ENCODE results near the gene NXPH4. TPM values are rescaled to one million over a fixed set of nuclear protein-coding genes. Genes with fewer than 3 reads are reported as not detected.

NXPH4 gene
- 0.91 TPM for polyA plus RNA-seq
- long read RNA-seq, donor 1 = 0 reads
- long read RNA-seq, donor 2 = 0 reads
- long read RNA-seq, donor 3 = 0 reads
- long read RNA-seq, donor 4 = 0 reads
- long read RNA-seq, donor 5 = 0 reads
- long read RNA-seq, donor 6 = 0 reads
- long read RNA-seq, donor 7 = 0 reads
- long read RNA-seq, donor 8 = 0 reads
- long read RNA-seq, donor 9 = 0 reads
- long read RNA-seq, donor 10 = 0 reads
- long read RNA-seq, donor 11 = 0 reads

DNA sequence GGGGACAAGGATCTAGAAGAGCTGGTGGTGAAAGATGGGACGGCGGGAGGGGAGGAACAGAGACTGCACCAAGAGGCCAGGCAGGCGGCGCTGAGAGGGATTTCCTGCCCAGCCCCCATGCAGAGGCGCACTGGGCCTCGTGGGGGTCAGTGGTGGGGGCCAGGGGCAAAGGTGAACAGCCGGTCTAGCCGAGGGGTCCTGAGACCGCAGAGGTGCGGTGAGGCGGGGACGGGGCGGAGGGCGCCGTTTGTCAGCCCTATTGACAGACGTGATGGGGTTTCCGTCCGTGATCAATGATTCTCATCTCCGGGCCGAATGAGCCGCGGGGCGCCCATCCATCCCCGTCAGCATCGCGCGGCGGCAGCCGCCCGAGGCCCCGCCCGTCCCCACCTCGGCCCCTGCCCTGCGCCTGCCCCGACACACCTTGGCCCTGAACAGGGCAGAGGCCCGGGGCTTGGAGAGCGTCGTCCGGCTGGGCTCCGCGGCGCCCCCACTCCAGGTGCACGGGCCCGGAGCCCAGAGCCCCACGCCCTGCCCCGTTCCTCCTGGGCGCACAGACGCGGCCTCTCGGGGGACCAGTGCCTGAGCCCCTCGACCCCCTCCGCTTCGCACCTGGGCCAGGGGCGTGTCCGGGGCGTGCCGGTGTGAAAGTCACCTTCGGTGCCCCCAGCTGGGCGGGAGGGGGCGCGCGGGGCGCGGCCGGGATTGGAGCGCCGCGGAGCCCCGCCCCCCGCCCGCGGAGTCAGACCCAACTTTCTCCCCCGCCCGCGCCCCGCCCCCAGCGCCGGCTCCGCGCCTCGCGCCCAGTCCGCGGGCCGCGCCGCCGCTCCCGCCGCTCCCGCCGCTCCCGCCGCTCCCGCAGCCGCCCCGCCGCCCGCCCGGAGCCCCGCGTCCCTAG lies at the start of gene NXPH4:
TSS of gene NXPH4 (plus strand) at position 781 of the 898 bp plus-strand sequence. CDS start 176 bp downstream, outside the sequence.
- peaks cover 70% of the 10 kb centered on the region for H3K27me3 ChIP-seq (ENCODE audit: control insufficient read depth, insufficient read depth, low read length)
- no peak within 1 kb of the TSS for H3K27ac ChIP-seq (ENCODE audit: low read length)
- H3K36me3 ChIP-seq (ENCODE audit: control insufficient read depth, insufficient read depth, low read length) = peaks cover 16% of the 10 kb centered on the region
- DNase-seq = peak in 1 of 2 donors; percentile 32
- peaks cover 4% of the 10 kb centered on the region for H3K9me3 ChIP-seq (ENCODE audit: control insufficient read depth, low read depth, low read length)
- H3K4me1 ChIP-seq (ENCODE audit: control insufficient read depth, insufficient read depth, low read length) = peaks cover 18% of the 10 kb centered on the region
- peak within 1 kb of the TSS; percentile 11 for H3K4me3 ChIP-seq (ENCODE audit: low read length)
- no CpG with 5 or more reads among the region's 102 CpGs for WGBS (ENCODE audit: insufficient coverage, low lambda C conversion rate)

GRCh38 chr12:57166971-57167371 lies 49.6 kb upstream of the NXPH4 start:
- Histone ChIP-seq H3K4me1 (ENCODE audit: control insufficient read depth, insufficient read depth, low read length) (no peaks in the 10 kb centered on the region), H3K9me3 (ENCODE audit: control insufficient read depth, low read depth, low read length) (no peaks in the 10 kb centered on the region), H3K27ac (ENCODE audit: low read length) (no peak overlapping the region), H3K36me3 (ENCODE audit: control insufficient read depth, insufficient read depth, low read length) (peaks cover 84% of the 10 kb centered on the region), H3K4me3 (ENCODE audit: low read length) (no peak overlapping the region), H3K27me3 (ENCODE audit: control insufficient read depth, insufficient read depth, low read length) (no peaks in the 10 kb centered on the region)
- no peak for DNase-seq
- no CpG with 5 or more reads among the region's 10 CpGs for WGBS (ENCODE audit: insufficient coverage, low lambda C conversion rate)

DNA sequence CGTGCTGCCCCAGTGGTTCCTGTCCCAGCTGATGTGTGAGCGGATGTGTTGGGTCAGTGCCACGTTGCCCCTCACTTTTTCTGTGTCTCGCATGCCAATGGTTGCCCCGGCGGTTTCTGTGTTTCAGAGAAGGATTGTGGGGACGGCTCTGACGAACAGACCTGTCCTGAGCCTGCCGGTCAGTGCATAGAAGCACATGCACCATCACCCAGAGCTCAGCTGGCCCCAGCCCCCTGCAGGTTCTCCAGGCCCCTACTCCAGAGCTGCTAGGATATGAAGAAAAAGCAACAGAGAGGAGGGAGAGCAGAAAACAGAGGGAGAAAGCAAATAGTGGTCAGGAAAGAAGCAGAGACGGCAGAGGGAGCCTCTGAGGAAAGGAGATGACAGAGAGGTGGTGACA lies 48.5 kb upstream of the NXPH4 start:
- Histone ChIP-seq H3K36me3 (ENCODE audit: control insufficient read depth, insufficient read depth, low read length) (peaks cover 78% of the 10 kb centered on the region), H3K27ac (ENCODE audit: low read length) (no peak overlapping the region), H3K4me3 (ENCODE audit: low read length) (no peak overlapping the region), H3K4me1 (ENCODE audit: control insufficient read depth, insufficient read depth, low read length) (no peaks in the 10 kb centered on the region), H3K27me3 (ENCODE audit: control insufficient read depth, insufficient read depth, low read length) (no peaks in the 10 kb centered on the region), H3K9me3 (ENCODE audit: control insufficient read depth, low read depth, low read length) (no peaks in the 10 kb centered on the region)
- 60% methylated on average over 1 of the region's 10 CpGs for WGBS (ENCODE audit: insufficient coverage, low lambda C conversion rate)
- no peak for DNase-seq

GRCh38 chr12:57169046-57169795 lies 47.4 kb upstream of the NXPH4 start:
- Histone ChIP-seq H3K27me3 (ENCODE audit: control insufficient read depth, insufficient read depth, low read length) (no peaks in the 10 kb centered on the region), H3K4me3 (ENCODE audit: low read length) (no peak overlapping the region), H3K4me1 (ENCODE audit: control insufficient read depth, insufficient read depth, low read length) (no peaks in the 10 kb centered on the region), H3K27ac (ENCODE audit: low read length) (no peak overlapping the region), H3K36me3 (ENCODE audit: control insufficient read depth, insufficient read depth, low read length) (peaks cover 86% of the 10 kb centered on the region), H3K9me3 (ENCODE audit: control insufficient read depth, low read depth, low read length) (no peaks in the 10 kb centered on the region)
- WGBS (ENCODE audit: insufficient coverage, low lambda C conversion rate) = 95% methylated on average over 4 of the region's 23 CpGs
- DNase-seq = no peak

DNA sequence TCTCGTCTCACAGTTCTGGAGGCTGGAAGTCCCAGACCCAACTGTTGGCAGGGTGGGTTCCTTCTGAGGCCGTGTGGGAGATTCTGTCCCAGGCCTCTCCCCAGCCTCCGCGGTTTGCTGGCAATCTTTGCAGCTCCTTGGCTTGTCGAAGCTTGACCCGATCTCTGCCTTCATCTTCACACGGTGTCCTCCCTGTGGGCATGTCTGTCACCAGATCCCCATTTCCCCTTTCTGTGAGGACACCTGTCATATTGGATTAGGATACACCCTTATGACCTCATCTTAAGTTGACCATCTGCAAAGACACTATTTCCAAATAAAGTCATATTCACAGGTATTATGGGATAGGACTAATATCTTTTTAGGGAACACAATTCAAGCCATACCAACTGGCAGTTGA lies 46.6 kb upstream of the NXPH4 start:
- DNase-seq = no peak
- Histone ChIP-seq H3K9me3 (ENCODE audit: control insufficient read depth, low read depth, low read length) (no peaks in the 10 kb centered on the region), H3K36me3 (ENCODE audit: control insufficient read depth, insufficient read depth, low read length) (peaks cover 84% of the 10 kb centered on the region), H3K4me1 (ENCODE audit: control insufficient read depth, insufficient read depth, low read length) (no peaks in the 10 kb centered on the region), H3K27ac (ENCODE audit: low read length) (no peak overlapping the region), H3K4me3 (ENCODE audit: low read length) (no peak overlapping the region), H3K27me3 (ENCODE audit: control insufficient read depth, insufficient read depth, low read length) (no peaks in the 10 kb centered on the region)
- WGBS (ENCODE audit: insufficient coverage, low lambda C conversion rate) = no CpG with 5 or more reads among the region's 7 CpGs

GRCh38 chr12:57170408-57170807 lies 46.2 kb upstream of the NXPH4 start:
- WGBS (ENCODE audit: insufficient coverage, low lambda C conversion rate) = no CpG with 5 or more reads among the region's 1 CpG
- Histone ChIP-seq H3K27me3 (ENCODE audit: control insufficient read depth, insufficient read depth, low read length) (no peaks in the 10 kb centered on the region), H3K9me3 (ENCODE audit: control insufficient read depth, low read depth, low read length) (no peaks in the 10 kb centered on the region), H3K36me3 (ENCODE audit: control insufficient read depth, insufficient read depth, low read length) (peaks cover 85% of the 10 kb centered on the region), H3K4me3 (ENCODE audit: low read length) (no peak overlapping the region), H3K27ac (ENCODE audit: low read length) (no peak overlapping the region), H3K4me1 (ENCODE audit: control insufficient read depth, insufficient read depth, low read length) (no peaks in the 10 kb centered on the region)
- no peak for DNase-seq

DNA sequence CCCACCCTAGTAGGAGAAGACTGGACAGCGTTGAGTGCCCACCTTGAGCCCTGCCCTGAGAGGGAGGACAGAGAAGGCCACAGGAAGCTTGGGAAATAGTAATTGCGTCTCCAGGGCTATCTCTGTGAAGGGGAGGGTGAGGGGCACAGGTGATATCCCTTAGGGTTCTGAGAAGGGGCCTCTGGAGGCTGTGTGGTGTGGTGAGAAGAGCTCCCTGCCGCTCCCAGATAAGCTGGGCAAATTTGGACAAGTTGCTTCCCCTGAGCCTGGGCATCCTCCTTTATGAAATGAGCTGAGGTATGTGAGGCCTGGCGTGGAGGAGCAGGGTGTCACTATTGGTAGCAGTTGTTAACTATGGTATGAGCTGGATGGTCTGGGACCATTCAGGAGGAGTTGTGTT lies 45.7 kb upstream of the NXPH4 start:
- Histone ChIP-seq H3K9me3 (ENCODE audit: control insufficient read depth, low read depth, low read length) (no peaks in the 10 kb centered on the region), H3K36me3 (ENCODE audit: control insufficient read depth, insufficient read depth, low read length) (peaks cover 86% of the 10 kb centered on the region), H3K27ac (ENCODE audit: low read length) (no peak overlapping the region), H3K27me3 (ENCODE audit: control insufficient read depth, insufficient read depth, low read length) (no peaks in the 10 kb centered on the region), H3K4me1 (ENCODE audit: control insufficient read depth, insufficient read depth, low read length) (no peaks in the 10 kb centered on the region), H3K4me3 (ENCODE audit: low read length) (no peak overlapping the region)
- DNase-seq = no peak
- WGBS (ENCODE audit: insufficient coverage, low lambda C conversion rate) = no CpG with 5 or more reads among the region's 4 CpGs

GRCh38 chr12:57171668-57172067 lies 44.9 kb upstream of the NXPH4 start:
- H3K4me1 ChIP-seq (ENCODE audit: control insufficient read depth, insufficient read depth, low read length) = no peaks in the 10 kb centered on the region
- no peak for DNase-seq
- H3K36me3 ChIP-seq (ENCODE audit: control insufficient read depth, insufficient read depth, low read length) = peaks cover 86% of the 10 kb centered on the region
- H3K4me3 ChIP-seq (ENCODE audit: low read length) = no peak overlapping the region
- no CpG with 5 or more reads among the region's 4 CpGs for WGBS (ENCODE audit: insufficient coverage, low lambda C conversion rate)
- no peak overlapping the region for H3K27ac ChIP-seq (ENCODE audit: low read length)
- H3K9me3 ChIP-seq (ENCODE audit: control insufficient read depth, low read depth, low read length) = no peaks in the 10 kb centered on the region
- H3K27me3 ChIP-seq (ENCODE audit: control insufficient read depth, insufficient read depth, low read length) = no peaks in the 10 kb centered on the region

- H3K36me3 ChIP-seq (ENCODE audit: control insufficient read depth, insufficient read depth, low read length) = peaks cover 86% of the 10 kb centered on the region
- no peak for DNase-seq
- H3K4me1 ChIP-seq (ENCODE audit: control insufficient read depth, insufficient read depth, low read length) = no peaks in the 10 kb centered on the region
- no peak overlapping the region for H3K27ac ChIP-seq (ENCODE audit: low read length)
- H3K9me3 ChIP-seq (ENCODE audit: control insufficient read depth, low read depth, low read length) = no peaks in the 10 kb centered on the region
- H3K27me3 ChIP-seq (ENCODE audit: control insufficient read depth, insufficient read depth, low read length) = no peaks in the 10 kb centered on the region
- H3K4me3 ChIP-seq (ENCODE audit: low read length) = no peak overlapping the region
- 80% methylated on average over 1 of the region's 11 CpGs for WGBS (ENCODE audit: insufficient coverage, low lambda C conversion rate)
Measured at GRCh38 chr12:57173089-57173488, 43.5 kb upstream of the NXPH4 start.

DNA sequence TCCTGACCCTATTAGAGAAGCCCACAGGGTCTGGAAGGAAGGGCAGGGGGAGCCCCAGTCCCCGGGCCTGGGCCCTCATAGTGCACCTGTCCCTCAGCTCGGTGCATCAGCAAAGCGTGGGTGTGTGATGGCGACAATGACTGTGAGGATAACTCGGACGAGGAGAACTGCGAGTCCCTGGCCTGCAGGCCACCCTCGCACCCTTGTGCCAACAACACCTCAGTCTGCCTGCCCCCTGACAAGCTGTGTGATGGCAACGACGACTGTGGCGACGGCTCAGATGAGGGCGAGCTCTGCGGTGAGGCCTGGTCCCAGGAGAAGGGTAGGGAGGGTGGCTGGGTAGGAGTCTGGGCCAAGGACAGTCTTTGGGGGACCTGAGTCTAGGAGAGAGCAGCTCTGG lies 42.9 kb upstream of the NXPH4 start:
- Histone ChIP-seq H3K9me3 (ENCODE audit: control insufficient read depth, low read depth, low read length) (no peaks in the 10 kb centered on the region), H3K4me1 (ENCODE audit: control insufficient read depth, insufficient read depth, low read length) (no peaks in the 10 kb centered on the region), H3K4me3 (ENCODE audit: low read length) (no peak overlapping the region), H3K27ac (ENCODE audit: low read length) (no peak overlapping the region), H3K27me3 (ENCODE audit: control insufficient read depth, insufficient read depth, low read length) (no peaks in the 10 kb centered on the region), H3K36me3 (ENCODE audit: control insufficient read depth, insufficient read depth, low read length) (peaks cover 86% of the 10 kb centered on the region)
- WGBS (ENCODE audit: insufficient coverage, low lambda C conversion rate) = no CpG with 5 or more reads among the region's 14 CpGs
- no peak for DNase-seq

Data from large intestine (tissue), 12 donors.